OCI-M2 (cell line): ENCODE results near the gene CAMK2B.

Source experiments
- DNase-seq: peaks from one replicate; lab custom pipeline; 2025; ENCODE audit not compliant: unreplicated experiment; lab: John Stamatoyannopoulos, UW

Gene CAMK2B

DNA sequence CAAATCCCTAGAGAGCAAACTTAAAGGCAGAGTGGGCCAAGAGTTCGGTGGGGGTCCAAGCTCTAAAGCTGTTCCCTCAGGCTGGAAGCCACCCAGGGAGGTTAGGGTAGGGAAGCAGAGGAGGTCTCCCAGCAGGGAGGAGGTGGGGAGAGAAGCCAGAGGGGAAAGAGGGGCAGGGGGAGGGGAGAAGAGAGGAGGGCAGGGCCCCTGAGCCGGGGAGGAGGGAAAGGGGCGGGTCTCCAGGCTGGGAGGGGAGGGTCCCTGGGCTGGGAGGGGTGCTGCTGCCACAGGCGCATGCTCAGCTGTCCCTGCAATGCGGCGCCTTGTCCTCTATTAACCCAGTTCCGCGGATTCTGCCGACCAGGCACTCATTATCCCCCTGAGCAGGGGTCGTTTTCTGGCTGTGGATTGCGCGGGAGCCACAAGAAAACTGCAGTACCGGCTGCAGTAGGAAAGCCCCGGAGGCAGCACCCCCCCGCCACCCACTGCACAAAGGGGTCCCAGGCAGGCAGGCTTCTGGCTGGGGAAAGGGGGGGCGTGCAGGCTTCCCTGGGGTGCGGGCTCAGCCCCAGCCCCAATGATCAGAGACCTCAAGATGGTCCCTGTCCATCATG lies 49.3 kb downstream of the CAMK2B start:
- no peak for DNase-seq

DNA sequence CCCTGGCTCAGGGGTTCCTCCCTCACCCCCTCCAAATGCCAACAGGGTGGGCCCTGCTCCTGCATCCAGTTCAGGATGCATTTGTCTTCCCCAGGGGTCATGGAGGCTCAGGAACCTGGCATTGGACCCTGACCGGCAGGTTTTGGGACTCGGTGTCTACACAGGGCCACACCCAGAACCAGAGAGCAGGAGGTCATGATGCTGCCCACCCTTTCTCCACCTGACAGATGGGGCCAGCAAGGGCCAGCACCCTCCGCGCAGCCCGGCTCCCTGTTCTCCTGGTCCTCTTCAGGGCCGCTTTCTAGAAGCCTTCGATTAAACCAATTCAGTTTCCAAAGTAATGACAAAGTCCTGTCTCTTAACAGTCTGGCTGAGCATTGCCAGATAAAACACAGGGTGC lies 50.2 kb downstream of the CAMK2B start:
- no peak for DNase-seq

DNA sequence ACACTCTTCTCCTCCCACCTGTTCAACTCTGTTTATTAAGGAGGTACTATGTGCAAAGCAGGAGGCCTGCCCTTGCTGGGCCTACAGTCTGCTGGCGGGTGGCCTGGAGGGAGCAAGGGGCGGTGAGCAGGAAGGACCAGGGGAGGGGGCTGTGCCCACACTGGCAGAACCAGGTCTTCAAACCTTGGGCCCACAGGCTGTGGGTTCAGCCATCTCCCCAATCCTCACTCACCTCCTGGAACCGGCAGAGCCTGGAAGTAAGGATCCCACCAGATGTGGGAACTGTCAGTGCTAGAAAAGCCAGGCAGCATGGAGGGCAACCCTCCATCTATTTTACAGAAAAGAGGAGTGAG lies 50.8 kb downstream of the CAMK2B start:
- no peak for DNase-seq

DNA sequence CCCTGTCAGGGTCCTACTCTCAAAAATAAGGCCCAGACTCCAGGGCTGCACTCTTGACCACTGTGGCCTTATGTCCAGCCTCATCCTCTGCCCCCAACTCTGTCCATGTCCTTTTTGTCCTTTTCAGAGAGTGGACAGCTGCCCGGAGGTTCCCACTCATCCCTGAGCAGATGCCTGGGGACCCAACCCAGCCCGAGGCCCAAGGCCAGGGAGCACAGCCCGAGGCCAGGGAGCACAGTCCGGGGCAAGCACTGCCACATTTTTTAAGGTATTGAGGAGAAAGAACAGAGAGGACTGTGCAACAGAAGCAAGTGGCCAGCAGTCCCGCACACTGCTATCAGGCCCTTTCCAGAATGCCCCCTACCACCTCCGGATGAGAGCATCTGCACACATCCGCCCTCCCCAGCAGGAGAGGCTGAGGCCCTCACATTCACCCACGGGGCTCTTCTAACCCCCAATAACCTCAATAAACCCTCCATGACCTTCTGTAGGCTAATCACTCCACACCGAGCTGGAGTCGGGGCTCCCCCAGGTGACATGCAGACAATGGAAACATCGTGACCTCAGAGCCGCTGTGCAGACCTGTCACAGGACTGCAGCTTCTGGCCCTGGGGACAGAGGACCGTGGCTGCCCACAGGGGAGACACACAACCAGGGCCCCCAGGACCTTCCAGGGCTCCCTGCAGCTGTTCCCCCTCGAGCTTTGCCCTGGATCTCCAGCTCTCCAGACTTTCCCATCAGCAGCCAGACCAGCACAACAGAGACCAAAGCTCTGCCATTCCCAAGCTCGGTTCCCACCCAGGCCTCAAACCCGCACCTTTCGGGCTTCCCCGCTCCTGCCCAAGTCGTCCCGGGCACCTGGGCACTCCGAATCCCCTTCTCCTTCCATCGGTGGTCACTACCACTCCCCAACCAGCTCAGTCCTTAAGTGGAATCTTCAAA lies 51.4 kb downstream of the CAMK2B start:
- no peak for DNase-seq

DNA sequence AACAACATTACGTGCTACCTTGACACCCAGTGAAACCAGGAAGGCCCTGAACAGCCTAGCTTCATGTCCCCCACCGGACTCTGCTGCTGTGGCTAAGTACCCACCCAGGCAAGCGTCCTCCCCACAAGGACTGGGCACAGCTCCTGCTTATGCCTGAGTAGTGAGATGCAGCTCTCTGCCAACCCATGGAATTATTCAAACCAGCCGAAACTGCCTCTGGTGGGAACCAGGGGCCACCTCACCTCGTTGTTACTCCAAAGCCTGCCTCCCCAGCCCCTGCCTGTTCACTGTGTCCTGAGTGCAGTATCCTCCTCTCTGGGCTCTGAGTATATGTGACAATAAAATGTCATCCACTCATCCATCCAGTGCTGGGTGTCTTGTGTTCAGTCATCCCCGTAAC lies 52.4 kb downstream of the CAMK2B start:
- DNase-seq: no peak

DNA sequence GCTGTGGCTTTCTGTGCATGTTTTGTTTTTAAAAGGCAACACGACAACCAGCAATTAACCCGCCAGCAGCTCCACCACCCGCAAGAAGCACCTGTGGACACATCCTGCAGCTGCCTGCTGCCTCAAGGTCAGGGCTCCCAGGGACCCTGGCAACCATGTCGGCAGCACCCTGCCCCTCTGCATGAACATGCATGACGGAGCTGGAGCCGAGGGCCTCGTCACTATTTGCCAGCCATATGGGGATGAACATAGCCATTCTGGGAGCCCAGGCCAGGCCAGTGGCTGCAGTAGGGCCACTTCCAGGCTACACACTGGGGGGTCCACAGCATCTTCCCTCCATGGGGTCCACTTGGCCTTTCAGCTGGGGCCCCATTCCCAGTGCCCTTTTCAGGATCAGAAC lies 52.9 kb downstream of the CAMK2B start:
- DNase-seq: no peak

DNA sequence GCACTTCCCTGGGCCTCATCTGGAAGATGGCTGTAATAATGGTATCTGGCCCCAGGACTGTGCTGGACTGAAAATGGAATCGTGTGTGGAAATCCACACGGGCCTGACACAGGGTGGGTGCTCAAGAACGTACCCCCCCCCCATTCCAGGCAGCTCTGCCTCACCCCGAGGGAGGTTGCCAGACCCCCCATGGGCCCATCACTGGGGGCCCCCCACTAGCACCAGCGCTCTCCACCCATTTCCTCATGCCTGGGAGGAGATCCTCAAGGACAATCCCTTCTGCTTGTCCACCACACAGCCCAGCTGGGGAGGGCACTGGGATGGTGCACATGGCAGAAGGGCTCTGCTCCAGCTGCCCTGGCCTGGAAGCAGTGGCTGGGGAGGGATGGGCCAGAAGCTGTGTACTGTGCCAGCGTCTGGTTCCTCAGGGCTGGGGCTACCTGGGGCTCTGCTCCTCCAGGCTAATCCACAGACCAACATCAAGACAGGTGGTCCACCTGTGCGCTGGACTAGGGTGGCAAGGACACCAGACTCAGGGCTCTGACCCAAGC lies 55.4 kb downstream of the CAMK2B start:
- no peak for DNase-seq

DNA sequence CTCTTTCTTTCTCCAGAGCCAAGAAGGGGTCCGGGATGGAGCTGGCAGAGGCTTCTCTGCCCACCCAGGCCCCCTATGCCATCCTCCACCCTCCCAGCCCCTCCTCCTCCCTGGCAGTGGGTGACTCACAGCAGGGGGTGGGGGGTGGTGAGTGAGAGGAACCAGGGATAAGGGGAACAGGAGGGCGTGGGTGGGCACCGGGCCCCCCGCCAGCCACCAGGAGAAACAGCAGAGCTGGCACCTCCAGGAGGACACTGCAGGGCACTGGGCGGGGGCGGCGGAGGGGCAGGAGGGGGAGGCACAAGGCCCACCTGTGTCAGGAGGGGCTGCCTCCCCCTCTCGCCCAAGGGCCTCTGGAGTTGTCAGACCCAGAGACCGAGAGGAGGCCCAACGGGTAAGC lies 56.0 kb downstream of the CAMK2B start:
- no peak for DNase-seq

DNA sequence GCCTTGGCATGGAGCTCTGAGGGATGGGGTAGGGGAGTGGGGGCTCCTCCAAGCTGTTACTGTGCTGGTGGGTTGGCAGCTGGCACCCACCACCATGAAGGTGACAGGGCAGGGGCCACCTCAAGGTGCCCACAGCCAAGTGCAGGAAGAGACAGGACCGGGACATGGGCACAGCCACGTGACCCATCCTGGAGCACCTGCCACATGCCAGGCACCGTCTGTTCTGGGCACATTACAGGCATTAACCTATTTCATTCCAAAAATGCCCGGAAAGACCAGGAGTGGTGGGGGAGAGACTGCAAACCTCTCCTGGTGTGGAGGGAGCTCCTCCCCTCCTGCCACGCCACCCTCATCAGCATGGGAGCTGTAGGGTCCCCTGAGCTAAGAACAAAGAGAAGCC lies 56.7 kb downstream of the CAMK2B start:
- no peak for DNase-seq

DNA sequence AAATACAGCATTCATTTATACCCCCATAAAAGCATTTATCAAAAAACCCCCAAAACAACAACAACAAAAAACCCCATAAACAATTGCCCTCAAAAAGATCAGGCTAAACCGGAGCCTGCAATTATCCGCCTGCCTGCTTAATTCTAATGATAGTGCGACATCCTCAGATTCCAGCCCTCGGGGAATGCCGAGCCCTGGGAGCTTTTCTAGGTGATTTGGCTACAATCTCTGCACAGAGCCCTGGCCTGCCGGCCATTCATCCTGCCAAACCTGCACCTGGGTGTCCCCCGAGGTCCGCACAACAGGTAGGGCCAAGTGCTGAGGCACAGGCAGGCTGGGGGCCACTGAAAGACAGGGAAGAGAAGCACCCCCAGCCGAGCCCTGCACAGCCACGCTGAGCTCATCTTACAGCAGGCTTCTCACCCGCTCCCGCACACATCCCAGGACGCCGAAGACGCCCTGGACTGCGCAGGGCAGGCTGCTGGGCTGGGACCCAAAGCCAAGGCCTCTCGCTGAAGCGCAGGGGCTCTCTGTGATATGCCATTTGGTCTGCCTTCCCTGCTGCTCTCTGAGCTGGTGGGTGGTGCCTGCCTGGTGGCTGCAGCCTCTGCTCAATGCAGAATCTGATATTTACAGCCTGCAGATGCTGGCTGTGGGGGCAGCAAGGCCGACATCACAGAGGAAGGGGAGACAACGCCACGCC lies 57.5 kb downstream of the CAMK2B start:
- DNase-seq: no peak

DNA sequence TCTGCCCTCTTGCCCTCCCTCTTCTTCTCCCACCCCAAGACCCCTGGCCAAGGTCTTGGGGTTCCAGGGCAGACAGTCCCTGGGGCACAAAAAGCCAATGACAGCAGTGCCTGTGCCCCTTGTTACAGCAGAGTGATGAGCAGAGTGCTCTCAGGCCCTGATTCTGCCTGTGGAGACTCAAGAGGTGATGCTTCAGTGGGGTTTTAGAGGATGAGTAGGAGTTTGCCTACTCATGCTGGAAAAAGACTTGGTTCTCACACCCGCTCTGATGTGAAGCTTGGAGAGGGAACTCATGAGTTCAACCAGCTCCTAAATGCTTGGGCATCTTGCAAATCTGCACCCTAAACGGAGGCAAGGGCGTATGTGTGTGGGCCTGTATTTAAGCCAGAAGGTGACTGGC lies 58.2 kb downstream of the CAMK2B start:
- DNase-seq: no peak

DNA sequence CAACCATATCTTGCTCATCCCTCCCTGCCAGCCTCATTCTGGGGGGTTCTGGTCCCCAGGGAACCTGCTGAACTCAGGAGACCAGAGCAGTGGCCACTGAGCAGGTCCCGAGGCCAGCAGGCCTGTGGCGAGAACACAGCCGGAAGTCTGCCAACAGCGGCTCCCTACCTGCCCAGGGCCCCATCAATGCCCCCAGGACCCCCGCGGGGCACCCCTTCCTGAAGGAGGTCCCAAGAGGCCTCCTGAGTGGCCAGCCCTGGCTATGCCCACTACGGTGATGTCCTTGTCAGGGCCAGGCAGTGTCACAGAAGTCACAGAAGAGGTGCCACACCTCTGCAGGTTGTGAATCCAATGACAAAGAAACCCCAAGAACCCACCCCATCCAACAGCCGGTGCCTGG lies 58.9 kb downstream of the CAMK2B start:
- DNase-seq: no peak

DNA sequence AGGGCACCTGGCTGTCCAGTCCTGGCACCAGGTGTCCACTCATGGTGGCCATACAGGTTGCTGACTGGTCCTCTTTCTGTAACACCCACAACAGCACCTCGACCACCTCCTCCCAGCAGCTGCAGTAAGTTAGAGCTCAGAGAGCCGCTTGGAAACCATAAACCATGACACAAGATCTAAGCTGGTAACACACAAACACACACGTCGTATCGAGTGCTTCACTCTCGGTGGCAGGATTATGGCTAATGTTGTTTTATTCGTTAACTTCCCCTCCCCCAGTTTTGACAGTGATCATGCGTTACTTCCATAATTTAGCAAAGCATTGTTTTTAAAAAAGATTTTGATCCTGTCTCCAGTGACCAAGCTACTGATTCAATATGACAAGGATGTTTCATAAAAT lies 59.7 kb downstream of the CAMK2B start:
- no peak for DNase-seq

DNA sequence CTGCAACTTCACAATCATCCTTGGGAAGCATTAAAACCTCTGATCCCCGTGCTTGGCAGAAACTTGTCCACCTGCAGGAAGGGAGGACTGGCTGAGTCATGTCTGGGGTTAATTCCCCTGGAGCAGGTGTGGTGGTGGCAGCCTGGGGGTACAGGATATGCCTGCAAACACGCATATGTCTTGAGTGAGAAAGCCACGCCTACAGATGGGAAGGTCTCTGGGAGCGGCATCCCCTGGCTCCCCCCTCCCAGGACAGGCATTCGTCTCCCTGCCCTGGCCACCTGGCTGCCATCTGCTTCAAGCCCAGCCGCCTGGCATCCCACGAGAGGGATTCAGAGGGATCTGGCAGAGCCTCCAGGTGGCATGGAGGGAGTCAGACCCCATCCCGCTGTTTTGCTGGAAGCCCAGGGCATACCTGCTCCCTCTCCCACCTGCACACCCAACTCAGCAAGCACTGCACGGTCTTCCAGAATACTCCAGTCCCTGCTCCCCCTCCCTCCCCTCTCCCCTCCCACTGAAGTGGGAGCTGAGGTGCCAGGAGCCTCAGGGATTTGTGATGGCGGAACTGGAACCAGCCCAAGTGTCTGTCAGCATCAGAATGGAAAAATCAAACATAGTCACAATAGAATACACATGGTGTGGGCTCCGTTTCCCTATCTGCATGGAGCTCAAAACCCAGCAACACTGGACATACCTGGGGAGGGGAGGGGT lies 61.0 kb downstream of the CAMK2B start:
- DNase-seq: no peak

DNA sequence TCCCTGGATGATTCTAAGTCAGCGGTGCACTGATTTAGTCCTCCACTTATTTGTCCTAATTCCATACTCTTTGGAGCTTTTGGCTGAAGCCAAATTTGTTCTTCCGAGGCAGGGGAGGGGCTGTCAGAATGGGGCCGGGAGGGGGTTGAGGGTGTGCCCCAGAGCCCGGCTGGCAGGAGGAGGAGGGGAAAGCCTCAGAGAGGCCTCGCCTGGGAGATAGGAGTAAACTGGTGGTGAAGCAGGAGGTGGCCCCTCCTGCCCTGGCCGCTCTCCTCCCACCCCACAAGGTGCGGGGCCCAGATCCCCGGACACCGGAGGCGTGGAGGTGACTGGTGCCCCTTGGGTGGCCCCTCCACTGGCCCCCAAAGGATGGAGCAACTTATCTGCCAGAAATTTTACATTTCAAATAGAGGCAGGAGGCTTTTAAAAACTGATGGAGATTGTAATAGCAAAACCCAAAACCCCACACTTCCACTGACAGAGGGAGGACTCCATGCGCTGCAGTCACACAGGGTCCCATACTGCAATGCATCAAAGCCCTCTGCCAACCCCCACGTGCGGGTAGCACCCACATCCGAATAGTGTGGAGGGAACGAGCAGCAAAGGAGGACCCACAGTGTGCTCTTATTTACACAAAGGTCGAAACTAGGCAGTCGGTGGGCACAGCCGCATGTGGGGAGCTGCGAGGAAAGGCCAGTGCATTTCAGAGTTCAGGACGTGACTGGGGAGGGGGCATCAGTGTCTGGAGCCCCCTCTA lies 61.9 kb downstream of the CAMK2B start:
- no peak for DNase-seq

DNA sequence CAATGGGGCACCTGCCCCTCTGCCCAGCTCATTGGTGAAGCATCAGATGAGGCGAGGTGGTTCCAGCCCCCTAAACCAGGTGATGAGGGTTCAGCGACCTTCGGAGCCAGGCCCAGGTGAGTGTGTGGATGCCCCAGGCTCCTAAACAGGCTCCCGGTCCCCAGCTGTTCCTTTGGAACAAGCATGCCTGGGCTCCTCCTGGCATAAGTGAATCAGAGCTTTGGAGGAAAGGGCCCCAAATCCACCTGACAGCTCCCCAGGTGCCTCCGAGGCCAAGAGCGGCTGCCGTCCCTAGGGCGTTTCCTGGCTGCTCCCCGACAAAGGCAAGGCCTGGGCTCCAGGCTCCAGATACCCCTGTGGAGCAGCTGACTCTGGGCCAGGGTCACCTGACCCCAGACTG lies 63.4 kb downstream of the CAMK2B start:
- DNase-seq: no peak

DNA sequence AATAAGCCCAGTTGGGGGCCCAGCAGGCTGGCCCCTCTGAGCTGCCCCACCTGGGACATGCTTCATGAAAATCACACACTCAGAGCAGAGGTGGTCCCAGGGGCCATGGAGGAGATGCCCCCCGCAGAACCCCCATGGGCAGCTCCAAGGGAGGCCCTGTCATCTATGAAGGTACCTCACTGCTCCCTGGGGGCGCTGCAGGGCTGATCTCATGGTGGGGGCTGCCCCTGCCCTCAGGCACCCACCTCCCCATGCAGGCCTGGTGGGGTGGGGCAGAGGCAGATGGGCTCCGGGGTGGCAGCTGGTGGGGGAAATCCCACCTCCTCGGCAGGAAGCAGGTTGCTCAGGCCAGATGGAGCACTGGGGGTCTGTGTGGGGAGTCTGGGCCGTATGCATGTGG lies 64.2 kb downstream of the CAMK2B start:
- no peak for DNase-seq

DNA sequence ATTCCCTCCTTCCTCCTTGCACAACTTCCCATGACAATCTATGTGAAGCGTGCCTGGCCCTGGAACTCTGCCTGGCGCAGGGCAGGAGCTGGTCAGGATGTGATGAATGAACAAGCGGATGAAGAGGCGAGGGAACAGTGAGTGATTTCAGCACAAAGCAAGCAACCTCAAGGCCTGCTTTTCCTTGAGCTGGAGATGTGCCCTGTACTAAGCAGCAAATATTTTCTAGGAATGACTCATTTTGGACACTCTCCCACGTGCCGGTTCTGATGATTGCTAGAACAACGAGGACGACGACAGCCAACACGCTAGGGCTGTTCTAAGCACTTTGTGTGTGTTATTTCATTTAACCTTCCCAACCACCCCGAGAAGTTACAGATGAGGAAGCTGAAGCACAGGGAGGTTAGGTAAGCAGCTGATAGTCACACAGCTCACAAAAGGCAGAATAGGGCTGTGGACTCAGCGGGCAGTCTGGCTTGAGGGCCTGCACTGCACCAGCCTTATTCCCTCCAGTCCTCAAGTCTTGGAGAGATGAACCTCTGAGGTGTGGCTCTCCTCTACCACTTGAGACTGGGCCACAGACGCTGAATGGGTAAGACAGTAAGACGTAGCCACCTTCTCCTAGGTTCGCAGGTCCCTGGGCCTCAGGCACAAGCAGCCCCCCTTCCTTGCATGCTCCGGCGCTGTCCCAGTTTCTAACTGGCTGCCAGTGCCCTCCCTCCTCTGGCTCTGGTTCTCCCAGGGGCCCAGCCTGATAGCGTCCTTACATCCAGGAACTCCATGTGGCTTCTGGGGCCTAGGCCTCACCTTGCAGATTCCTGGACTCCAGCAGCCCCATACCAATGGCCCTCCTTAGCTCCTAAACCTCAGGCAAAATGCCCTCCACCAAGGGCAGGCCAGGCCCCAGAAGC lies 65.6 kb downstream of the CAMK2B start:
- DNase-seq: no peak

DNA sequence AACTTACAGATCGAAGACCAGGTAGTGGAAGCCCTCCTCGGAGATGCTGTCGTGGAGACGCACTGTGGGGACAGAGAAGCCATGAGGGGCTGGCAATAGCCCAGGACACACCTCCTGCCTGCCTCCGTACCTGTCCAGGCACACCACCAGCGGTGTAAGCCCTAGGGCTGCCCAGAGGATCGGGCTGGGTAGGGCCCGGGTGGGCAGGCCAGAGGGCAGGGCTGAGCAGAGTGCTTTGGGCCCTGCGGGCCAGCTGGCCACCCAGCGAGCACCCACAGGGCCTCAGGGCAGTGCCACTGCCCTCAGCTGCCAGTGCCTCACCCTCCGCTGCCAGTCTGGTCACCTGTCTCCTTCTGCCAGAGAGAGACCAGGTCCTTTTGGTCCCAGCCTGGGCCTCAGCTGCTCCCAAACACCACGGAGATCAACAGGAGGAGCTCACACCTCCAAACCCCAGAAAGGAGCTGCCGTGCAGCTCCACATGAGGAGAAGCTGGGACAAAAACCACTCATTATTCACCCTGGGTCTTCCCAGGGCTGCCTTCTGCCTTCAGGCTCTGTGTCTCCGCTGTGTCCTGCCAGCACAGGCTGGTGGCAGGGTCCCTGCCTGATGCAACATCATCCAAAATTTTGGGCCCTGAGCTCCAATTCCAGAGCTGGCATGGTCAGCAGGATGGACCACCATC lies 66.4 kb downstream of the CAMK2B start:
- DNase-seq: no peak
